H1 (cell line): ENCODE measurements around the gene GGA2. TPM values are rescaled to one million over a fixed set of nuclear protein-coding genes. Genes with fewer than 3 reads are reported as not detected.

ENCODE experiments used
- CHD7 ChIP-seq: fragments of 300-600 bp; sonication (generic); IDR thresholded peaks from 2 replicates; pipeline ENCODE4 v1.7.1; 2012; ENCODE audit warnings: low read length, moderate library complexity, mild to moderate bottlenecking, inconsistent platforms; ENCODE audit not compliant: insufficient replicate concordance
- polyA plus RNA-seq, 7 experiments: library from polyadenylated mRNA; depleted of rRNA in 3 of 7; stranded (reverse) in 5 of 7; unstranded in 2 of 7; fragments of >200 nt in 5 of 7; fragments of 200-250 nt in 2 of 7; gene quantifications; 1 replicate in 5 of 7; 2 replicates in 1 of 7; 4 replicates in 1 of 7; pipeline versions ENCODE4 v1.2.1 to v1.2.3, GENCODE V29; 2011 to 2013; ENCODE audit warnings: missing spikeins in 2 of 7, mixed read lengths in 2 of 7
- total RNA-seq: library from RNA; stranded (reverse); fragmentation: NEBNext Ultra II Directional; extraction: Animal tissue kit (Norgen Biotek cat#: 25700); gene quantifications from 2 replicates; pipeline ENCODE4 v1.2.1, GENCODE V29; 2021

Gene GGA2
- total and polyA plus RNA-seq, 2 of the 8 experiments (the other 6 are each of a cell fraction or from before 2014, with no cell fraction given), result 65.8 to 114 TPM

DNA sequence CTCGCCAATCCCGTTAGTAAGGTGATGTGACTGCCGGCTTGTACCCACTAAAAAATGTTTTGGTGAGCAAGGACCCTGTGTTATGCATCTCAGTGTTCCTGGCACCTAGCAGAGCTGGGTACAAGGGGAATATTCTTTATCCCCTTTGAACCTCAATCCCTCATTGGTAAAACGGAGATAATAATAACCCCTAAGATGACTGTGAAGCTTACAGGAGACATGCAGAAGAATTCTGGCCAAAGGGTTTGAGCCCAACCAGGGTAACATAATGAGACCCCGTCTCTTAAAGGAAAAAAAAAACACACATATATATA, 896 bp downstream of the GGA2 start (continued):
- TF ChIP-seq CHD7, result no peak
- TF ChIP-seq, all 59 proteins: peak for 0
